Stimulated activated CD4-positive, alpha-beta T cell treated with anti-CD3 and anti-CD28 coated beads, Interleukin-2, amount 100 ng/mL, for 4 hours (primary cell): ENCODE data around the gene UBA7.
"Not testable (repeated sequence)": the region's sequence is repeated elsewhere in the genome, so short reads cannot be mapped to it uniquely, and the experiment has no call there.

Experiments
- DNase-seq: peaks from one replicate; pipeline ENCODE4 v3.0.0-alpha.2; 2020; ENCODE audit warnings: low read depth

Gene UBA7

GRCh38 chr3:49781415-49782199 lies 32.1 kb downstream of the UBA7 start:
- no peak for DNase-seq

- DNase-seq = not testable (repeated sequence)
Measured at GRCh38 chr3:49780975-49781365, 32.8 kb downstream of the UBA7 start.

- no peak for DNase-seq
Measured at GRCh38 chr3:49780080-49780974, 33.4 kb downstream of the UBA7 start.

- DNase-seq = no peak
Measured at GRCh38 chr3:49779358-49780079, 34.2 kb downstream of the UBA7 start.

GRCh38 chr3:49776101-49776500 lies 37.7 kb downstream of the UBA7 start:
- not testable (repeated sequence) for DNase-seq

GRCh38 chr3:49775538-49775937 lies 38.2 kb downstream of the UBA7 start:
- DNase-seq = no peak

GRCh38 chr3:49772703-49773102 lies 41.0 kb downstream of the UBA7 start:
- no peak for DNase-seq

GRCh38 chr3:49771340-49771938 lies 42.3 kb downstream of the UBA7 start:
- no peak for DNase-seq

GRCh38 chr3:49769926-49770325 lies 43.8 kb downstream of the UBA7 start:
- DNase-seq = no peak

GRCh38 chr3:49769286-49769915 lies 44.4 kb downstream of the UBA7 start:
- no peak for DNase-seq

GRCh38 chr3:49763981-49764380 lies 49.8 kb downstream of the UBA7 start:
- DNase-seq = no peak

GRCh38 chr3:49761661-49762060 lies 52.1 kb downstream of the UBA7 start:
- DNase-seq = no peak

- no peak for DNase-seq
Measured at GRCh38 chr3:49759226-49759625, 54.5 kb downstream of the UBA7 start.

GRCh38 chr3:49757197-49757596 lies 56.6 kb downstream of the UBA7 start:
- no peak for DNase-seq

- DNase-seq = no peak
Measured at GRCh38 chr3:49756036-49756435, 57.7 kb downstream of the UBA7 start.
